ENCODE measurements around the gene ASAP2.

The ASAP2 gene

GRCh38 chr2:9406529-9407362 is 200.1 kb downstream of the ASAP2 start:
- TF ChIP-seq CTCF (conservative IDR thresholded peaks at IDR 0.05; ENCODE audit: low read length) = no peak
- no peak overlapping the region for H3K4me3 ChIP-seq (ENCODE audit: low read length)
- DNase-seq (ENCODE audit: low read depth) = no peak

- TF ChIP-seq CTCF (conservative IDR thresholded peaks at IDR 0.05; ENCODE audit: low read length) = no peak
- H3K4me3 ChIP-seq (ENCODE audit: low read length) = no peak overlapping the region
- no peak for DNase-seq (ENCODE audit: low read depth)
Measured at GRCh38 chr2:9407363-9407811, 200.8 kb downstream of the ASAP2 start.

- TF ChIP-seq CTCF (conservative IDR thresholded peaks at IDR 0.05; ENCODE audit: low read length) = no peak
- peak; percentile 52 for DNase-seq (ENCODE audit: low read depth)
- H3K4me3 ChIP-seq (ENCODE audit: low read length) = no peak overlapping the region
Measured at GRCh38 chr2:9408641-9409151, 202.1 kb downstream of the ASAP2 start.

GRCh38 chr2:9410108-9410507 is 203.5 kb downstream of the ASAP2 start:
- TF ChIP-seq CTCF (conservative IDR thresholded peaks at IDR 0.05; ENCODE audit: low read length) = no peak
- DNase-seq (ENCODE audit: low read depth) = no peak
- H3K4me3 ChIP-seq (ENCODE audit: low read length) = no peak overlapping the region

GRCh38 chr2:9412781-9413180 is 206.2 kb downstream of the ASAP2 start:
- TF ChIP-seq CTCF (conservative IDR thresholded peaks at IDR 0.05; ENCODE audit: low read length) = no peak
- H3K4me3 ChIP-seq (ENCODE audit: low read length) = no peak overlapping the region
- no peak for DNase-seq (ENCODE audit: low read depth)

- H3K4me3 ChIP-seq (ENCODE audit: low read length) = no peak overlapping the region
- no peak for DNase-seq (ENCODE audit: low read depth)
- TF ChIP-seq CTCF (conservative IDR thresholded peaks at IDR 0.05; ENCODE audit: low read length) = no peak
Measured at GRCh38 chr2:9415516-9416169, 209.0 kb downstream of the ASAP2 start.

Measured in AG10803 (cell line).